Inflammatory macrophage treated with lipopolysaccharide for 1 hour (primary cell): Measurements from ENCODE around the gene CD93.
A peak's percentile ranks its signal among the peaks of the same experiment; 100 is the strongest.

Experiments
- DNase-seq, 2 donors: peaks; one replicate each; pipeline ENCODE4 v3.0.0-alpha.2; 2020 to 2022

The CD93 gene

DNA sequence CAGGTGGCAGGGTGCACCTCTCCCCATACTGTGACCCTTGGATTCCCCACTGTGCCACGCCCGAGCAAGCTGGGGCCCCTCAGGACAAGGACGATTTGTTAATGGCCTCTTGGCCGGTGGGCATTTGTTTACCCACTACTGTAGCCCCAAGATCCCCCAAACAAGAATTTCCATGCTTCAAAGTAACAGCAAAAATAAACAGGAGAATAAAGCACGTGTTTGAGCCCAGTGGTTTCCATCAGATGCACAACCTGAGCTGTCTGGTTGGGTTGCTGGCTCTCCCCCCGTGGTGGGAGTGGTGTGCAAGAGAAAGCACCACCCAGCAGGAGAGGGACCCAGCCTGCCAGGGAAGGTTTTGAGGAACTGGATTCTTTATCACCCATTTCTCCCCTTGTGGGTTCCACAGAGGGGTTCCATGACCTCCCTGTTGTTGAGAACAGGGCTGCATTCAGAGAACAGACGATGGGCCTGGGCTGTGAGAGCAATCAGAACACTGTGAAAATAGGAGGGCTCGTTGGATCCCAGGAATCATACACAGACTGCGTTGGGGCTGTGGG lies 4.8 kb downstream of the CD93 start:
- DNase-seq, result no peak

DNA sequence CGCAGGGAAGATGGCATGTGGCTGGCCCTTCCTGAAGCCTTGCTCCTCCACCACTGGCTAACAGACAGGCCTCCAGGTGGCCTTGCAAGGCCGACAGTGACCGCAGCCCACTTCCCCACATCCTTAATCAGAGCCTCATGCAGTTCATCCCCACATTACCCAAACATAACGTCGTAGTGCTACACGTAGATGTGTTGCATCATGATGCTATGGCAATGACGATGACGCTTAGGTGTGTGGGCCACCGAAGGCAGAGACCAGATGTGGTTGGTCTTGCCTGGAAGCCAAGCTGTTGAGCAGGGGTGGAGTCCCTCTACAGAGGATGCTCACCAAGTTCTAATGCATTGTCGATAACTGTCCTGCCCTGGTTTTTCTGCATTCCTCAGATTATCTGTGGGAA lies 5.6 kb downstream of the CD93 start:
- DNase-seq, result no peak

DNA sequence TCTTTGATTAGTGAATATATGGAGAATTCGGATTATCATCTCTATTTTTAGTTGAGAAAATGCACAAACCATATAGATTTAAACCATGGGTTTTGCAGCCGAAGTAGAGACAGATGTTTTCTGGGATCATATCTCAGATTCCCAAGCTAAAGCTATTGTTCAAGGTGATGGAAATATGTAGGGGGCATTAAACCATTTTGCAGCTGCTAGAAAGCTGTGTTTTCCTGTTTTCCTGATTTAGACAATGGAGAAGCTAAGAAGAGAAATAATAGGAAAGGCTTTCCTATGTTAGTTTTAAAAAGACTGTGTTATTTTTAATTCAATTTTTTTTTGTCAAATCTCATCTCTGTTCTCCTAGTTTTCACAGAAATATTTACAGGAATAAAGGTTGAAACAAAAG lies 6.2 kb downstream of the CD93 start:
- DNase-seq, result no peak

DNA sequence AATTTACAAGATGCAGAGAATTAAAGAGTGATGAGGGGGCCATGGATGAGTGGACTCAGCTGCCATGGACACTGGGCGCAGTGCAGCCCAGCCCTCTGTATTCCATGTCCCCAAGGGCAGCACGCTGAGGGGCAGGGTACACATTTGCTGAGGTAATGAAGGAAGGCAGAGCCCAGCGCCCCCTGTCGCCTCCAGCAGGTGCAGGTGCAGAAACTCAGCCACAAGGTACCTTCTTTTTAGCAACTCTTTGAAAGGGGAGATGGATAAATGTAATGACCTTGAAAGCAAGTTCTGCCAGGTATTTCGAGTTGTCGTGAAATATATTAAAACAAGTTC lies 7.1 kb downstream of the CD93 start:
- no peak for DNase-seq

DNA sequence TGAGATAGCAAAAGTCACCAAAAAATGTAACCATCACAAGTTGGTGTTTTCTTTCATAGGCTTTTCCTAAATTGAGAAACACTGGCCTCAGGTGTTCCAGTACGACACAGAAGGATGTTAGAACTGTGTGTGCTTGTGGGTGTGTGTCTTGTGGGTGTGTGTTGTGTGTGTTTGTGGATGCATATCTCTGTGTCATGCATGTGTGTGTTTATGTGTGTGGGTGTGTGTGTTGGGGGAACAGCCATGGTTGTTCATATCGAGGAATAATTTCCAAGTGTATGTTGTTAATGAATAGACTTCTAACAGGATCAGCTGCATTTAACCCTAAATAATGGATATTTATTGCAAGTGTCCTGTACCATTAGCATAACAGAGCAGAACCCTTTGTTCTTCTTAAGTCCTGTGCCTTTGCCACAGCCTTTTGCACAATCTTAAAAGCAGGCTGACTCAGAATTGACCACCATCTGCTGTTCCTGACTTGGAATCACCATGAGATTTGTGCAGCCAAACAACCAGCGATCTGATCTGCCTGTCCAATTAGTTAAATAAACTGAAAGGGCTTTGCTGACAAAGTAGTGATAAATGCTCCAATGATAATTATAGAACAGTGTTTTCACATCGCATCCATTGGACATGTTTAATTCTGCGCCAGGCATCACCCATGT lies 7.6 kb downstream of the CD93 start:
- DNase-seq, result no peak

DNA sequence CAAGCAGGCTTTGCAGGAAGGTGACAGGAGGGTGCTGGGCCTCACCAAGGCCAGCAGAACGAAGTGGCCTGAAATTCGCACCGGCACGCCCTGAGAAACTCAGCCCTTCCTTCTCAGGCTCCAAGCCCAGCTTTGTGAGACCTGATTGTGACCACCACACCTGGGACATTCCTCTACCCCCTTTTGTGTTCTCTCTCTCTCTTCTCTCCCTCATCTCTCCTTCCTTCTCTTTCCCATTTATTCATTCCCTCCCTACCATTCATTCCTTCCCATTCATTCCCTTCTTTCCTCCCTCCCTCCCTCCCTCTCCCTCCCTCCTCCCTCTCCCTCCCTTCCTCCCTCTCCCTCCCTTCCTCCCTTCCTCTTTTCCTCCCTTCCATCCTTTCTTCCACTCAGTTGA lies 8.8 kb downstream of the CD93 start:
- no peak for DNase-seq

DNA sequence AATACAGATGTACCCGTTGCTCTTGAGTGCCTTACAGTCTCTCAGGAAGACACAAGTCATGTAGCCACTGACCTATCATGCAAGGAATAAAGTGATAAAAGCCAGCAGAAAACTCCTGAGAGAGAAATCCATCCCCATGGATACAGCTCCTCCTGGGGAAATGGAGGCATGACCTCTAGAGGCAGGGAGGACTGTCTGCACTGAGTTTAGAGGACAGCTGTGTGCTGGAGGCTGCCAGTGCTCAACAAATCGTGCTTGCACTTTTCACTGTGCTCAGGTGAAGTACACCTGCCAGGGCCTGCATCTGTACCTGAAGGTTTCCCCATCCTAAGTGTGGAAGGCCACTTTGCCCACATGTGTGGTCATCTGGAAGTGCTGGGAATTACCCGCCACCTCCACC lies 12.1 kb downstream of the CD93 start:
- no peak for DNase-seq

DNA sequence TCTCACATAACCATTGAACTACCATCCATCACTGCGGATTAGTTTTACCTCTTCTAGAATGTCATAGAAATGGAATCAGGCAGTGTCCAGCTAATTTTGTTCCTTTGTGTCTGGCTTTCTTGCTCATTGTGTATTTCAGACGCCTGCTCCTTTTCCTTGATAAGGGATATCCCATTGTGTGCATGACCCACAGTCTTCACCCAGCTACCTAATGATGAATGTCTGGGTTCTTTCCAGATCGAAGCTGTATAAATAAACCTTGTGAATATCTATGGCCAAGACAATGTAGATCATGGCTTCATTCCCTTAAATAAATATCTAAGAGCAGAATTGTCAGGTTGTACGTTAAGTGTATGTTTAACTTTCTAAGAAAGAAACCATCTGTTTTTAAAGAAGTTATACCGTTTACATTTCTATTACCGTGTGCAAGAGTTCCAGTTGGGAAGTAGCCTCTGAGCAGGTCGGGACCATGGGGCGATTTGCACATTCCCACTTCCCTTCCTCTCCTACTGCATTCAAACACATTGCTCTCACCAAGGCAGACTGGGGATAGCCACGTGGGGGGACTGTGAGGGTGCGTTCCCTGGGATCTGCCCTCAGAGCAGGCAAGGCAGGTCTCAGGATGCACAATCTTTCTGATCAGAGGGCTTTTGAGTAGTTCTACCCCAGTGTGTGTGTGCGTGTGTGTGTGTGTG lies 13.1 kb downstream of the CD93 start:
- no peak for DNase-seq

DNA sequence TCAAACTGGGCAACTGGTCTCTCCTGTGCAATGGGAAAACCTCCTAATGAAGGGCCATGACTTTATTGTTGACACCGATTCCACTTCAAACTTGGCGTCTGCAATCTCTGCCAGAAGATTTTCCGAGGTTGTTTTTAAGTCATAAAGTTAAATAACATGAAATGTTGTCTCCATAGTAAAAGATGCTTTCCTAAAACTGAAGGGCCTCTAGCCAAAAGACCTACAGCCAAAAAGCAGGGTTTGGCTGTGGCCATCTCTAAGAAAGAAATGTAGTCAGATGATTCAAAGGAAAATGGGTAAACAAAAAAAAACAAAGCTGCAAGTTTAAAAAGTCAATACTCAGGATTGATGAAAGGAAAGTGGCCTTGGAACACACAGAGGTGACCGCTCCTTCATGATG lies 14.1 kb downstream of the CD93 start:
- no peak for DNase-seq

DNA sequence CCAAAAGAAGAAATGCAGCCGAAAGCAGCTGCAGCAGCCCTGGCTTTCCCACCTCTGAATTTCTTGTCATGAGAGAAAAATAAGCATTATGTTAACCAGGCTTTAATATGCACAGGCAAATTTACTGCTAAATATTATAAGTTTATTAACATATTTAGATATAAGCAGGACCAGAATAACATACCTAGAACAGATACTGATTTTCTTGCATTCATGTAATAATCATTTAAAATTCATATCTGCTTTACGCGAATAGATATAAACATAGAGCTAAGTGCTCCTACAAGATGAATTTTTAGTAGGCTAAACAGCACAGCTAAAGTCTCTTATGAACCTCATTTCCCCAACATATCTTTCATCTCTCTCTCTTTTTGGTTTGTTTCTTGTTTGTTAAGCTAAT lies 14.7 kb downstream of the CD93 start:
- DNase-seq, result no peak

DNA sequence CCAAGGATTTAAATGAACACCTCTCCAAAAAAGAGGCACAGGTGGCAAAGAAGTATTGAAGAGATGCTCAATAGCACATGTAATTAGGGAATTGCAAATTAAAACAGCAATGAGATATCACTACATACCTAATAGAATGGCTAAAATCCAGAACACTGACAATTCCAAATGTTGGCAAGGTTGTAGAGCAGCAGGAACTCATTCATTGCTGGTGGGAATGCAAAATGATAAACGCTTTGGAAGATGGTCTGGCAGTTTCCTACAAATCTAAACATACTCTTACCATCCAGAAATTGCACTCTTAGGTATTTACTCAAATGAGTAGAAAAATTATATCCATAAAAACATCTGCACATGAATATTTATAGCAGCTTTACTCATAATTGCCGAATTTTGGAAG lies 17.0 kb downstream of the CD93 start:
- no peak for DNase-seq

DNA sequence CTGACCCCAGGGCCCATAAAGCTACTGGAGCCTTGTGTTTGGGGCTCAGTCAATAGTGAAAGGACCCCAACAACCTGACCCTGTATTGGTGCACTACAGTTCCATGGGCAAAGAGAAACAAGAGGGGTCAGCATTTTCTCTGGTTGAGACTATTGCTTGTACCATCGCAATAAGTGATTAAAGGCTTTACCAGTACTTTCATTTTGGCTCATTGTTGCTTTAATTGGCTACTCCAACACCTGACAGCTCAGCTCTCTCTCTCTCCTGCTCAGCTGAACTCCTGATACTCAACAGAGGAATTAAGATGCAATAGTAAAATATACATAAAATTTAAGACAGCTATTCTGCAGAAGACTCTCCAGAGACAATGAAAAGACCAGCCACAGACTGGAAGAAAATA lies 17.8 kb downstream of the CD93 start:
- no peak for DNase-seq

DNA sequence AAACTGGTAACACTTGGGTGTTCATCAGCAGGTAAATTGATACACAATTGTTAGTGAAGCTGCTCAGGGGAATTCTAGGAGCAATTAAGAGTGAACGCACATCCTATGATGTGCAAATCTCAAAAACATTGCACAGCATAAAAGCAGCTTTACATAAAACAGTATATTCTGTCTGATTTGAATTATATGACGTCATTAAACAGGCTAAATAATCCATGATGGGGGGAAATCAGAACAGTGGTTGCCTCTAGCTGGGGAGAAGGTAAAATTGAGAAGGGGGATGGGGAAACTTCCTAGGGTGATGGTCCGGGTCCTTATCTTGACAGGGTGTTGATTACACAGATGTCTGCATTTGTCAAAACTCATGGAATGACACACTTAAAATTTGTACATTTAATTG lies 19.4 kb downstream of the CD93 start:
- DNase-seq, result no peak

DNA sequence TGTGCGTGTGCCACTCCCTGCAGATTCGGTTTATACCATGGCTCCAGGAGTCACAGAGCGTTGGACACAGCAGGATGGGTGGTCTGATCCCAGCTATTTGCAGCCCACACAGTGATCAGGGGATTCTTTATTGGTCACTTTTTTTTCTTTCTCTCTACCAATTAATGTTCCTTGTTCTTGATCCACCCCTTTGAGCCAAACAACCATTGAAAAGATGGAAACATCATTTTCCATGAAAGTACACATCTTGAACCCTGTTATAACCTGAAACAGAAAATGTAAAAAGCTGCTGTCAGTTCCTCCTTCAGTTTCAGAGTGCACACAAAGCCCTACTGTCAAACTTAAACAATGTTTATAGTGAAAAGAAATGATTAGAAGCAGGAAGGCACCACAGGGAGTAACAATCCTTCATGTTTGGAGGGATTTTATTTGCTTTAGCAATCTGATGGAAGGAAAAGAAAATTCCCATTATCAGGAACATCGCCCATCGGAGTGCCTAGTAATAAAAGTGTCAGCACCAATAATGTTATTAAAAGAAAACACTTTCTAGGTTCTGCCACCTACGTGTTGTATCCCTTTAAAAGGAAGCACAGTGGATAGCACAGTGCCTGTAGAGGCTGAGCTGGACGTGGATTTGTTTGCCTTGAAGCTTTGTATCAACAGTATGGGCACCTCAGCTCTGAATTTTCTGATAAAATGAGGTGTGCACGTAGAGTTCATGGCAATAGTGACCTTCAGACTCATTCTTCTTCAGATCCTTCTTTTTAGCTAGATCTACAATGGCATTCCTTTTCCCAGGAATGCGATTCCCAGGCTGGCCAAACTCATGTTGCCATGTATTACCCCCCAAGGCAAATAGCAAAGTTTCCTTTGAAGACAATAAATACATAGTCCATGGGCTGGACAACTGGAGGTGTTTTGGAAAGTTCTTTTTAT lies 20.6 kb downstream of the CD93 start:
- DNase-seq, result no peak

DNA sequence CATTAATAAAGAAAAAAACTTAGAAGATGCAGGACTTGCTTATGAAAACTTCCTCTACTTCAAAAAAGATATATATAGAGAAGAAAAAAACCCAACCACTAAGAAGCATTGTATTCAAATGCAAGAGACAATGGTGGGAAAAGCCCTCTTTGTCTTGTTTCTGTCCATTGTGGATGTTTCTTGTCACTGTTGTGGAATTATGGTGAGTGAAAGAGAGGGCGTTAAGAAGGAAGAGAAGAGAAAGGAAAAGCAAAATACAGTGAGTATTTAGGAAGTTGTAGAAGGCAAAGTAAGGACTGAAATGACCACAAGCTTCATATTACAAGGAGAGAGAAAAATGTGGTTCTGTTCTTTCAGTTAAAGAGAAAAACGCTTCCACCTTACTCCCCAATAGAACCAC lies 22.5 kb downstream of the CD93 start:
- no peak for DNase-seq

DNA sequence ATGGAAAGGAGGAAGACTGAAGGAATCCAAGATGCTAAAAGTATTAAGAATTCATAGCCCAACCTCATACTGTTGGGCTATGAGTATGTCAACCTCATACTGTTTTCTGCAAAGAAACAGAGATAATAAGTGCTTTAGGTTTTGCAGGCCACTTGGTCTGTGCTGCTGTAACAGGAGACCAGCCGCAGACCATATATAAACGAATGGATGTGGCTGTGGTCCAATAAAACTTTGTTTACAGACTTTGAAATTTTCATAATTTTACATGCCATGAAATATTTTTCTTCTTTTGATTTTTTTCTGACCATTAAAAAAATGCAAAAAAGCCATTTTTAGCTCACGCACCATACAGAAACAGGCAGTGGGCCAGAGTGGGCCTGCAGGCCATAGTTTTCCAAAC lies 23.0 kb downstream of the CD93 start:
- DNase-seq, result no peak

DNA sequence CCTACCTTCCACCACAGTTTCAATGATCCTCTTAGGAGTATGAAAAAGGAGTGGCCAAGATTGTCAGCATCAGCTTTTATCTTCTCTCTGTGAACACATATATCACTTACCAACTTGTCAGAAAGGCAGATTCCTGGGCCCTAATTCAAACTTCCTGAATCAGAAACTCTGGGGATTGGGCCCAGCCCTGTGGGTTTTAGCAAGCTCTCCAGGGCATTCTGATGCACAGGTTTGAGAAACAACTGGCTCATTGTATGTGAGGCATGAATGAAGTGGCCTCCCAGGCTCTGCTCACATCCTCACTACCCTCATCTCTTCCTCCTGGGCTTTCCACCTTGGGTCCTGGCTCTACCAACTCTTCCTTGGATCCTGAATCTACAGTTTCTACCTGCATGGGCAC lies 23.5 kb downstream of the CD93 start:
- no peak for DNase-seq

DNA sequence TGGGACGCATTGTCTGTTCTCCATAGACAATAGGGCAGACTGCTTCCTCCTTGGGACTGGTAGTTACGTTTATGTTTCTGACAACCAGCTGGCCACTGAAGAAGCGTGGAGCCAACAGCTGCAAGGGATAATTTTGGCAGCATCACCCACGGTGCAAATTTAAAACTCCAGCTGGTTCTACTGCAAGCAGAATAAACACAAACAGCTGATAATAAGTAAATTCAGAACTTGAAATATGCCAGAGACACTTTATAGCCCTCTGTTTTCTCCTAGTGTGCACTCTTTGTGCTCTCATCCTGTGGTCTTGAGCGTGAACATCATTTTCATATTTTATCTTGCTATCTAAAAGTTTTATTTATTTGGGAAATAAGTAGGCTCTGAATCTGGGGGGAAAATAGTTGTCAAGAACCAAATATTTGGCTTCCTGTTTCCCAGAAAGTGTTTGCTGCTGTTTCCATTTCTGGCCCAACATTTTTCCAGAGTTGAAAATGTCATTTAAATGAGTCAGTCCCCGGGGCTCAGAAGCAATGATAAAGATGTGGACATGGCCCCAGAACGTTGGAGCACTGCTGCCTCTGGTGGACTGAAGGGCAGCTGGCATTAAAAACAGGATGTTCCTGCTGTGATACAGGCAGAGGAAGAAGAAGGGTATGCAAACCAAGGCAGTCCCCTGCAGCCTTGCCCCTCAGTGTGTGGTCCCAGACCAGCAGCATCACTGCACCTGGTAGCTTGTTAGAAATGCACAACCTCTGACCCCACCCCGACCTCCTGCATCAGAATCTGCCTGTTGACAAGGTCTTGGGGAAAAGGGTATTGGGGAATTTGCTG lies 24.2 kb downstream of the CD93 start:
- DNase-seq, result peak; percentile 42 to 58

DNA sequence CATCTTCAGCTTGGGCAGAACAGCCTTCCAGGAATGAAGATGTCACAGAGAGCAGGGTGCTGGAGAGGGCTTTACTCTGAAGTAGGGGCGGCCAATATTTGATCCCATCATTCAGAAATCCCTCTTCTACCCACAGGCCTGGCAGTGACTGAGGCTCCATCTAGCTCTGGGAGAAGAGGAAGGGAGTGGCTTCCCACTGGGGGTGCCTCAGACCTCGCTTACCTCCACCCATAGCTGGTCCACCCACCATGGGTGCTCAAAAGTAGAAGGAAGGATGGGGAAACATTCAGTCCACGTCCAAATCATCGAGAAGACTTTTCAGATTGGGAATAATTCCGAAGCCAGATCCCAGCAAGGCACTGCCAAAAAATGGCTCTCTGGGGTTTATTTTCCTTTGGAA lies 24.9 kb downstream of the CD93 start:
- no peak for DNase-seq

DNA sequence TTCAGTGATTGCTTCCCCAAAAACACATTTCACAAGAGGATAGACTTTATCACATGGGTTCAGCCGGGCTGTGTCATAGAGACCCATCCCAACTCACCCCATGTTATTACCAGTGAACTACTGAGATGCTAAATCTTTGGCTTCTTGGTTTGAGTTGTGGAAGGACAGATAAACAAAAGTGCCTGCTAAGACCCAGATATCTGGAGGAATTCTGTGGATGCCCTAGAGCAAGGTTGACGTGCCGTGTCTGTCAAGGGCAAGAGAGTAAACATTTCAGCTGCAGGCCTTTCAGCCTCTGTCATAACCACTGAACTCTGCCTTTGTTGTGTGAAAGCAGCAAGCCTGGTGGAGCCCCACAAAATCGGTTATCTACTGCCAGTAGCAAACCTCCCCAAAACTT lies 25.5 kb downstream of the CD93 start:
- no peak for DNase-seq

DNA sequence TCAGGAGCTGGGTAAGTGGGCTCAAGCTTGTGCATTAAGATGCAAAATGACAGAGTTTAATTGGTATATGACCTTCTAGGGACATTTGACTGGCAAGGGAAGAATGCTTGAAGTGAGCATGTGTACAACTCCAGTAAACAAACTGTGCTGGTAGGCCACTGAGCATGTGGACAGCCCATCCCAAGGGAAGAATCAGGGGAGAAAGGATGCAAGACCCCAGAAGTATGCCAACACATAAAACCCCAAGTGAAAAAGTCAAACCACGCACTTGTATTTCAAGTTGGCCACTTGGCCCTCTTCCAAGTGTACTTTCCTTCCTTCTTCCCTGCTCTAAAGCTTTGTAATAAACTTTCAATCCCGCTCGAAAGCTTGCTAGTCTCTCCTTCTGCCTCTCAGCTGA lies 26.3 kb downstream of the CD93 start:
- peak in 1 of 2 donors; percentile 29 for DNase-seq

DNA sequence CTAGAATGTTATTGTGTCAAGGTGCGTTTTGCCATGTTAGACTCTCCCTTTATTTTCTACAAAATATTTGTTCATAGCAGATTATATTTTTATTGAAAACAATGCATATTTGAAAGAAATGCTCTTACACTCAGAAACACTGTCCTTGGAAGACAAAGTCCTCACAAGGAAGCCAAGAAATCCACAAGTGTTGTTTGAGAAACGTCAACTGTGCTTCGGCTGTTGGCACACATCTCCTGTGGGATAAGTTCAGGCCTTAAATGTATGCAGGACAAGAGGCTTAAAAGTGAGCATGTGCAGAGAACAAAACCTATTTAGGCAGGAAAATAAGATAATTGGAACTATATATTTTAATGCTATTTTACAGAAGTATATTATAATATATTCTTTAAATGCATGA lies 27.1 kb downstream of the CD93 start:
- no peak for DNase-seq

DNA sequence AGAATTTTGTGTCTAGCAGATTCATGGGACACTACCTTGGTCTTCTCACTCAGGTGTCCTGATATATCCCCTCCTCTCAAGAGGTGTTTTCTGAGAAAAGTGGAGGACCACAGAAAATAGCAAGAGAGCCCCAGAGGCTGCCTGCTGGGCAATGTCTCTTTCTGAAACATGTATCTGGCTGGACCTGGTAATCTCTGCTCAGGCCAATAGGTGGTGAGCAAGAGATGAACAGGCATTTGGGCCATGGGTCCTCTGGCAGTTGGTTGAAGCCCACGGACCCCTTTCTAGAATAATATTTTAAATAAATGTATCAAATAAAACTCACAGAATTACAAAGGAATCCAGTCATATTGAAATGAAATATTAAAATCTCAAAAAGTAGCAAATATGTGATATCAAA lies 27.9 kb downstream of the CD93 start:
- DNase-seq, result no peak
